Keratinocyte (primary cell): ENCODE measurements around the gene PDIA4. TPM values are rescaled to one million over a fixed set of nuclear protein-coding genes. Genes with fewer than 3 reads are reported as not detected.
"Not testable (repeated sequence)": the region's sequence is repeated elsewhere in the genome, so short reads cannot be mapped to it uniquely, and the experiment has no call there.

ENCODE experiments used
- DNase-seq: peaks from one replicate; pipeline ENCODE4 v3.0.0-alpha.2; 2011; ENCODE audit warnings: low read depth, missing footprints, low spot score
- FAIRE-seq: peaks from 2 replicates; lab custom pipeline; 2011; peaks lifted over from hg19 to GRCh38; lab: Jason Lieb, UNC
- H2AFZ ChIP-seq: 2 replicates; pipeline ENCODE4 v1.6.0; 2012; ENCODE audit warnings: low read length, control low read depth, inconsistent platforms; ENCODE audit not compliant: control insufficient read depth
- H3K27ac ChIP-seq: 2 replicates; pipeline ENCODE4 v1.5.1; 2011; ENCODE audit warnings: low read length; ENCODE audit not compliant: control insufficient read depth, insufficient read depth
- H3K27me3 ChIP-seq: 3 replicates; pipeline ENCODE4 v1.6.0; 2011; ENCODE audit warnings: low read length; ENCODE audit not compliant: control insufficient read depth, insufficient read depth; ENCODE audit errors: extremely low read depth
- H3K36me3 ChIP-seq, 2 experiments: 2 replicates in 1 of 2; 3 replicates in 1 of 2; pipeline ENCODE4 v1.5.1; 2011; ENCODE audit warnings: low read length in 2 of 2, mild to moderate bottlenecking in 1 of 2; ENCODE audit not compliant: control insufficient read depth in 2 of 2, insufficient read depth in 2 of 2; ENCODE audit errors: extremely low read depth in 1 of 2
- H3K4me1 ChIP-seq: 3 replicates; pipeline ENCODE4 v1.5.1; 2011; ENCODE audit warnings: low read length; ENCODE audit not compliant: control insufficient read depth, insufficient read depth; ENCODE audit errors: extremely low read depth
- H3K4me2 ChIP-seq: 3 replicates; pipeline ENCODE4 v1.6.0; 2011; ENCODE audit warnings: low read depth, low read length; ENCODE audit not compliant: control insufficient read depth, insufficient read depth; ENCODE audit errors: extremely low read depth
- H3K4me3 ChIP-seq, 3 experiments: fragments of 200-600 bp in 1 of 3; sonication (generic) in 1 of 3; 2 replicates in 2 of 3; 3 replicates in 1 of 3; pipeline ENCODE4 v1.5.1; 2011 to 2016; ENCODE audit warnings: low read length in 3 of 3, mild to moderate bottlenecking in 3 of 3, control low read depth in 2 of 3, inconsistent platforms in 1 of 3, low read depth in 1 of 3, mixed read lengths in 1 of 3, mixed run types in 1 of 3, moderate library complexity in 1 of 3; ENCODE audit not compliant: control insufficient read depth in 2 of 3, insufficient read depth in 2 of 3; ENCODE audit errors: extremely low read depth in 1 of 3
- H3K79me2 ChIP-seq: 2 replicates; pipeline ENCODE4 v1.6.0; 2012; ENCODE audit warnings: low read length; ENCODE audit not compliant: control insufficient read depth, insufficient read depth
- H3K9ac ChIP-seq: 3 replicates; pipeline ENCODE4 v1.6.0; 2011; ENCODE audit warnings: low read length; ENCODE audit not compliant: control insufficient read depth, insufficient read depth; ENCODE audit errors: extremely low read depth
- H3K9me1 ChIP-seq: 3 replicates; pipeline ENCODE4 v1.6.0; 2011; ENCODE audit warnings: low read length; ENCODE audit not compliant: control insufficient read depth, insufficient read depth; ENCODE audit errors: extremely low read depth
- H3K9me3 ChIP-seq: 2 replicates; pipeline ENCODE4 v1.5.1; 2012; ENCODE audit warnings: low read depth, low read length; ENCODE audit not compliant: control insufficient read depth
- H4K20me1 ChIP-seq: 3 replicates; pipeline ENCODE4 v1.6.0; 2011; ENCODE audit warnings: low read length; ENCODE audit not compliant: control insufficient read depth, insufficient read depth; ENCODE audit errors: extremely low read depth
- CTCF ChIP-seq, 3 experiments: IDR thresholded peaks in 1 of 3; conservative IDR thresholded peaks in 1 of 3; optimal IDR thresholded peaks in 1 of 3; 2 replicates in 2 of 3; 3 replicates in 1 of 3; pipeline versions ENCODE3 to v1.5.1; 2011; ENCODE audit warnings: low read length in 3 of 3, mild to moderate bottlenecking in 3 of 3, moderate library complexity in 2 of 3, control low read depth in 1 of 3, inconsistent platforms in 1 of 3; ENCODE audit not compliant: insufficient read depth in 2 of 3; ENCODE audit errors: extremely low read depth in 1 of 3
- EZH2 ChIP-seq: IDR thresholded peaks from one replicate; pipeline ENCODE4 v1.6.1; 2012; ENCODE audit warnings: inconsistent platforms, mild to moderate bottlenecking, low read length, moderate library complexity
- dilution Hi-C: fragments of 300-500 bp; cut with MboI; formaldehyde crosslinking; loops from one replicate; pipeline ENCODE4 v1.7.0; 2020; ENCODE audit warnings: low sequenced_read_pairs; ENCODE audit not compliant: extremely low pct_ligation_motif_present
- polyA plus RNA-seq, 5 experiments: library from polyadenylated mRNA; depleted of rRNA in 3 of 5; stranded (reverse) in 3 of 5; stranded (forward) in 1 of 5; unstranded in 1 of 5; fragments of >200 nt; gene quantifications; 1 replicate in 1 of 5; 2 replicates in 3 of 5; 3 replicates in 1 of 5; pipeline versions ENCODE4 v1.2.1 to v1.2.3, GENCODE V29; 2011 to 2012; ENCODE audit warnings: missing spikeins in 2 of 5, low read depth in 1 of 5, low replicate concordance in 1 of 5

The PDIA4 gene
- polyA plus RNA-seq, 1 donor (not counting 4 experiments of a cell fraction or from before 2014, with no cell fraction given): 145 TPM

- Histone ChIP-seq H2AFZ (no peak overlapping the region), H3K9me1 (no peaks in the 10 kb centered on the region), H3K9ac (no peak overlapping the region), H3K4me1 (no peaks in the 10 kb centered on the region), H3K4me2 (no peak overlapping the region), H4K20me1 (peaks cover 3% of the 10 kb centered on the region), H3K4me3 (no peak overlapping the region), H3K27me3 (no peaks in the 10 kb centered on the region), H3K36me3 (peaks cover 50 to 56% of the 10 kb centered on the region in 2 experiments), H3K27ac (no peak overlapping the region), H3K79me2 (peaks cover 23% of the 10 kb centered on the region), H3K9me3 (no peaks in the 10 kb centered on the region)
- dilution Hi-C loops: no loop called here
- TF ChIP-seq EZH2 (no peak), CTCF (optimal IDR thresholded peaks at IDR 0.05 in 1 of 3, IDR thresholded peaks at IDR 0.05 in 1 of 3, conservative IDR thresholded peaks at IDR 0.05 in 1 of 3; ENCODE audit: extremely low read depth in 1 of 3, insufficient read depth in 2 of 3, low read length in 3 of 3) (no peak)
- DNase-seq: no peak
- FAIRE-seq: no peak
These were observed 14.4 kb downstream of the PDIA4 start for GRCh38 chr7:149013876-149014275.

- FAIRE-seq, H3K9me1 ChIP-seq, H3K9ac ChIP-seq, H3K27me3 ChIP-seq, H3K9me3 ChIP-seq, H3K27ac ChIP-seq, H4K20me1 ChIP-seq, H3K4me2 ChIP-seq, H3K4me1 ChIP-seq, H3K4me3 ChIP-seq, DNase-seq, H2AFZ ChIP-seq, dilution Hi-C loops: not testable (repeated sequence)
- Histone ChIP-seq H3K36me3 (peaks cover 55 to 67% of the 10 kb centered on the region in 2 experiments), H3K79me2 (peaks cover 22% of the 10 kb centered on the region)
These were observed 15.6 kb downstream of the PDIA4 start for GRCh38 chr7:149012730-149013129.

- Histone ChIP-seq H2AFZ (no peak overlapping the region), H3K4me2 (no peak overlapping the region), H3K27me3 (no peaks in the 10 kb centered on the region), H3K27ac (no peak overlapping the region), H3K9ac (no peak overlapping the region), H3K9me1 (no peaks in the 10 kb centered on the region), H3K4me3 (no peak overlapping the region), H3K4me1 (no peaks in the 10 kb centered on the region), H4K20me1 (peaks cover 9% of the 10 kb centered on the region), H3K79me2 (peaks cover 22% of the 10 kb centered on the region), H3K36me3 (peaks cover 60 to 78% of the 10 kb centered on the region in 2 experiments), H3K9me3 (no peaks in the 10 kb centered on the region)
- FAIRE-seq (no peak), DNase-seq (no peak)
- TF ChIP-seq CTCF (optimal IDR thresholded peaks at IDR 0.05 in 1 of 3, IDR thresholded peaks at IDR 0.05 in 1 of 3, conservative IDR thresholded peaks at IDR 0.05 in 1 of 3; ENCODE audit: extremely low read depth in 1 of 3, insufficient read depth in 2 of 3, low read length in 3 of 3) (no peak), EZH2 (no peak)
- dilution Hi-C loops: no loop called here
These were observed 16.8 kb downstream of the PDIA4 start for GRCh38 chr7:149011491-149011890.
